H9 (cell line): ENCODE results near the gene AMOT. TPM values are rescaled to one million over a fixed set of nuclear protein-coding genes. Genes with fewer than 3 reads are reported as not detected.

Experiments used
- DNase-seq: peaks from one replicate; pipeline ENCODE4 v3.0.0-alpha.2; 2017
- H2AFZ ChIP-seq: one replicate; pipeline ENCODE4 v1.6.1; 2013; ENCODE audit warnings: mild to moderate bottlenecking, low read length, control low read depth, moderate library complexity
- H2AK5ac ChIP-seq: 2 replicates; pipeline ENCODE4 v1.6.1; 2013; ENCODE audit warnings: low read length, control low read depth, mixed read lengths; ENCODE audit not compliant: insufficient read length
- H2BK120ac ChIP-seq: one replicate; pipeline ENCODE4 v1.6.1; 2013; ENCODE audit warnings: low read depth, mild to moderate bottlenecking, low read length, control low read depth, inconsistent platforms; ENCODE audit not compliant: poor library complexity, severe bottlenecking
- H2BK12ac ChIP-seq: 2 replicates; pipeline ENCODE4 v1.6.1; 2013; ENCODE audit warnings: low read length, control low read depth, mixed read lengths, low read depth; ENCODE audit not compliant: insufficient read length
- H2BK15ac ChIP-seq: 2 replicates; pipeline ENCODE4 v1.6.1; 2013; ENCODE audit warnings: low read depth, low read length, control low read depth
- H2BK20ac ChIP-seq: one replicate; pipeline ENCODE4 v1.6.1; 2013; ENCODE audit warnings: low read depth, mild to moderate bottlenecking, low read length, control low read depth, inconsistent platforms; ENCODE audit not compliant: poor library complexity, severe bottlenecking
- H2BK5ac ChIP-seq: 2 replicates; pipeline ENCODE4 v1.6.1; 2013; ENCODE audit warnings: low read length, control low read depth, mixed read lengths; ENCODE audit not compliant: insufficient read length
- H3K14ac ChIP-seq: 2 replicates; pipeline ENCODE4 v1.6.1; 2013; ENCODE audit warnings: low read length, control low read depth; ENCODE audit not compliant: insufficient read depth
- H3K18ac ChIP-seq: 2 replicates; pipeline ENCODE4 v1.6.1; 2013; ENCODE audit warnings: low read depth, mild to moderate bottlenecking, mixed read lengths, low read length, control low read depth; ENCODE audit not compliant: insufficient read length
- H3K23ac ChIP-seq: 2 replicates; pipeline ENCODE4 v1.6.1; 2013; ENCODE audit warnings: low read length, control low read depth, mixed read lengths, low read depth; ENCODE audit not compliant: insufficient read length
- H3K23me2 ChIP-seq: 2 replicates; pipeline ENCODE4 v1.6.1; 2013; ENCODE audit warnings: low read depth, mild to moderate bottlenecking, mixed read lengths, low read length, control low read depth; ENCODE audit not compliant: insufficient read length, poor library complexity, severe bottlenecking
- H3K27ac ChIP-seq: 2 replicates; pipeline ENCODE4 v1.5.1; 2013; ENCODE audit warnings: low read length, control low read depth, mixed read lengths, low read depth; ENCODE audit not compliant: insufficient read length
- H3K27me3 ChIP-seq: 2 replicates; pipeline ENCODE4 v1.6.1; 2013; ENCODE audit warnings: low read length, control low read depth, inconsistent platforms; ENCODE audit not compliant: insufficient read depth
- H3K4ac ChIP-seq: 2 replicates; pipeline ENCODE4 v1.6.1; 2013; ENCODE audit warnings: low read depth, mild to moderate bottlenecking, control low read depth, inconsistent platforms, low read length, moderate library complexity
- H3K4me1 ChIP-seq: 2 replicates; pipeline ENCODE4 v1.6.1; 2013; ENCODE audit warnings: low read length, control low read depth, inconsistent platforms; ENCODE audit not compliant: insufficient read depth
- H3K4me2 ChIP-seq: 2 replicates; pipeline ENCODE4 v1.6.1; 2013; ENCODE audit warnings: low read length, control low read depth, mixed read lengths; ENCODE audit not compliant: insufficient read length, insufficient read depth
- H3K56ac ChIP-seq: 2 replicates; pipeline ENCODE4 v1.6.1; 2013; ENCODE audit warnings: low read depth, mild to moderate bottlenecking, mixed read lengths, low read length, control low read depth; ENCODE audit not compliant: insufficient read length
- H3K79me1 ChIP-seq: 2 replicates; pipeline ENCODE4 v1.6.1; 2013; ENCODE audit warnings: low read depth, mild to moderate bottlenecking, moderate library complexity, low read length, control low read depth, inconsistent platforms; ENCODE audit not compliant: insufficient read depth, poor library complexity, severe bottlenecking
- H3K79me2 ChIP-seq: 2 replicates; pipeline ENCODE4 v1.6.1; 2013; ENCODE audit warnings: low read length, control low read depth, inconsistent platforms; ENCODE audit not compliant: insufficient read depth
- H3K9ac ChIP-seq: 2 replicates; pipeline ENCODE4 v1.6.1; 2013; ENCODE audit warnings: low read length, control low read depth, mixed read lengths; ENCODE audit not compliant: insufficient read length; ENCODE audit errors: extremely low read depth
- H3K9me3 ChIP-seq: one replicate; pipeline ENCODE4 v1.6.1; 2013; ENCODE audit warnings: low read depth, low read length, inconsistent platforms; ENCODE audit not compliant: control insufficient read depth
- H3T11ph ChIP-seq: one replicate; pipeline ENCODE4 v1.6.1; 2013; ENCODE audit warnings: mild to moderate bottlenecking, low read length, control low read depth, inconsistent platforms
- H4K20me1 ChIP-seq: one replicate; pipeline ENCODE4 v1.6.1; 2013; ENCODE audit not compliant: control insufficient read depth, insufficient read length, insufficient read depth
- H4K5ac ChIP-seq: 2 replicates; pipeline ENCODE4 v1.6.1; 2013; ENCODE audit warnings: low read depth, mild to moderate bottlenecking, mixed read lengths, low read length, control low read depth; ENCODE audit not compliant: insufficient read length
- H4K8ac ChIP-seq: replicated peaks from 2 replicates; pipeline ENCODE4 v1.6.1; 2013; ENCODE audit warnings: low read length, control low read depth, mixed read lengths, low read depth; ENCODE audit not compliant: insufficient read length
- H4K91ac ChIP-seq: 2 replicates; pipeline ENCODE4 v1.6.1; 2013; ENCODE audit warnings: low read depth, mild to moderate bottlenecking, moderate library complexity, mixed read lengths, low read length, control low read depth; ENCODE audit not compliant: insufficient read length
- H3K27ac Mint-ChIP-seq, 3 experiments: 2 replicates in 2 of 3; 3 replicates in 1 of 3; pipeline ENCODE4 v1.8.0; 2020 to 2021; ENCODE audit warnings: mixed read lengths in 3 of 3, mild to moderate bottlenecking in 1 of 3, moderate library complexity in 1 of 3
- H3K27me3 Mint-ChIP-seq: 2 replicates; pipeline ENCODE4 v1.8.0; 2021; ENCODE audit warnings: low read depth, mild to moderate bottlenecking, moderate library complexity, mixed read lengths
- H3K36me3 Mint-ChIP-seq, 3 experiments: 2 replicates in 2 of 3; 3 replicates in 1 of 3; pipeline ENCODE4 v1.8.0; 2020 to 2021; ENCODE audit warnings: low read depth in 3 of 3, mixed read lengths in 3 of 3; ENCODE audit not compliant: insufficient read depth in 1 of 3
- H3K4me1 Mint-ChIP-seq, 2 experiments: 2 replicates each; pipeline ENCODE4 v1.8.0; 2020; ENCODE audit warnings: mixed read lengths in 2 of 2
- H3K4me3 Mint-ChIP-seq, 2 experiments: 2 replicates in 1 of 2; 3 replicates in 1 of 2; pipeline ENCODE4 v1.8.0; 2020 to 2021; ENCODE audit warnings: mild to moderate bottlenecking in 2 of 2, mixed read lengths in 2 of 2, moderate library complexity in 1 of 2
- H3K9me3 Mint-ChIP-seq, 2 experiments: 2 replicates in 1 of 2; 3 replicates in 1 of 2; pipeline ENCODE4 v1.8.0; 2020; ENCODE audit warnings: mild to moderate bottlenecking in 2 of 2, mixed read lengths in 2 of 2, moderate library complexity in 1 of 2
- CTCF ChIP-seq: fragments of 200-600 bp; sonication (generic); conservative IDR thresholded peaks from 3 replicates; pipeline ENCODE4 v1.8.0; 2021; ENCODE audit warnings: antibody characterized with exemption, mild to moderate bottlenecking
- WGBS: extraction: QIAGEN DNeasy Blood & Tissue Kit; methylation state at CpG from one replicate; pipeline ENCODE4 v1.1.7; 2013; ENCODE audit warnings: missing lambda C conversion rate, low lambda C conversion rate, mixed read lengths; ENCODE audit not compliant: insufficient read length; ENCODE audit errors: extremely low coverage; 5-methylcytosine and 5-hydroxymethylcytosine counted together
- total RNA-seq: library from RNA; stranded (reverse); gene quantifications from 2 replicates; pipeline ENCODE4 v1.2.1, GENCODE V29; 2021

Gene AMOT
- total RNA-seq, 1 experiment from 2014 or later, result 17.6 TPM

DNA sequence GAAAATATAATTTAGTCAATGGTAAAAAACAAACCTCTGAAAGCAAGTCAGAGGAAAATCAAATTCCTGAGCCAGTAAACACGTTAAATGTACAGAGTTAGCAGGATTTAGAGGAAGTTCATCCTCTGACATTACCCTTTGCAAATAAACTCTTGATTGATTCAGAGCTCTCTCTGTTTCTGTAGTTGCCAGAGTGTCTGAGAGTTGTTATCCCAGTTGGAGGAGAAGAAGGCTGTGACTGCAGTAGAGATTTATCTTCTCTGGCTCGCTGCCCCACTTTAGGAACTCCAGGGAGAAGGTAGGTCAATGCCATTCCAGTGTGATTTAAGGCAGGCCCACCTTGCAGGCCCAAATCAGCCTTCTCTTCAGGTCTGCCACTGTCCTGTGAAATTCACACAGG is 6.2 kb upstream of the AMOT start:
- Mint-ChIP-seq H3K4me3 (no peak overlapping the region), H3K27me3 (no peaks in the 10 kb centered on the region), H3K27ac (no peak overlapping the region), H3K9me3 (no peaks in the 10 kb centered on the region), H3K36me3 (no peaks in the 10 kb centered on the region), H3K4me1 (peaks cover 15 to 19% of the 10 kb centered on the region in 2 experiments)
- no peak overlapping the region for H3K18ac ChIP-seq
- no peak overlapping the region for H2BK20ac ChIP-seq
- no peak overlapping the region for H3K56ac ChIP-seq
- no peak overlapping the region for H4K5ac ChIP-seq
- no CpG with 5 or more reads among the region's 2 CpGs for WGBS
- H4K91ac ChIP-seq, result no peak overlapping the region
- H3K4ac ChIP-seq, result no peak overlapping the region
- H3K4me2 ChIP-seq, result no peak overlapping the region
- no peaks in the 10 kb centered on the region for H3K4me1 ChIP-seq
- H3K23ac ChIP-seq, result no peak overlapping the region
- no peaks in the 10 kb centered on the region for H3K79me1 ChIP-seq
- H2AK5ac ChIP-seq, result no peak overlapping the region
- H3K27ac ChIP-seq, result no peak overlapping the region
- H2BK12ac ChIP-seq, result no peak overlapping the region
- DNase-seq, result no peak
- H3T11ph ChIP-seq, result no peak overlapping the region
- no peak for TF ChIP-seq CTCF
- no peak overlapping the region for H2BK5ac ChIP-seq
- H3K9me3 ChIP-seq, result no peaks in the 10 kb centered on the region
- H4K8ac ChIP-seq, result no peak overlapping the region
- no peak overlapping the region for H2BK120ac ChIP-seq
- H2AFZ ChIP-seq, result no peak overlapping the region
- H3K9ac ChIP-seq, result no peak overlapping the region
- H2BK15ac ChIP-seq, result no peak overlapping the region
- no peaks in the 10 kb centered on the region for H3K79me2 ChIP-seq
- H4K20me1 ChIP-seq, result no peaks in the 10 kb centered on the region
- no peaks in the 10 kb centered on the region for H3K27me3 ChIP-seq
- H3K14ac ChIP-seq, result no peak overlapping the region
- H3K23me2 ChIP-seq, result peaks cover under 1% of the 10 kb centered on the region
